Measurements from ENCODE around the gene TPRG1L.

TPRG1L gene

GRCh38 chr1:3630161-3630611 lies 5.4 kb downstream of the TPRG1L start:
- no peak for TF ChIP-seq ELF4 (IDR thresholded peaks at IDR 0.05)
- no peak for TF ChIP-seq SUZ12 (IDR thresholded peaks at IDR 0.05)
- no peak for TF ChIP-seq FOXM1 (IDR thresholded peaks at IDR 0.05; ENCODE audit: borderline replicate concordance)
- TF ChIP-seq SP1 (IDR thresholded peaks at IDR 0.05), result no peak
- TF ChIP-seq BHLHE40 (IDR thresholded peaks at IDR 0.05; ENCODE audit: borderline replicate concordance), result no peak
- no peak for TF ChIP-seq PKNOX1 (IDR thresholded peaks at IDR 0.05)
- TF ChIP-seq LEF1 (IDR thresholded peaks at IDR 0.05; ENCODE audit: borderline replicate concordance), result no peak
- no peak for DNase-seq (ENCODE audit: extremely low spot score)
- CTCF ChIA-PET, result no interaction called here
- POLR2A ChIA-PET, result interaction anchor here (1.2 kb wide), 1 partner anchor 20 kb away, joined by 3 read pairs; the partner anchor contains the start of gene WRAP73

GRCh38 chr1:3630914-3631313 lies 6.1 kb downstream of the TPRG1L start:
- CTCF ChIA-PET, result no interaction called here
- DNase-seq (ENCODE audit: extremely low spot score), result no peak
- POLR2A ChIA-PET, result no interaction called here
- no peak for TF ChIP-seq ZNF384 (IDR thresholded peaks at IDR 0.05)
- no peak for TF ChIP-seq BHLHE40 (IDR thresholded peaks at IDR 0.05; ENCODE audit: borderline replicate concordance)
- TF ChIP-seq ARNT (IDR thresholded peaks at IDR 0.05), result no peak
- no peak for TF ChIP-seq NFRKB (IDR thresholded peaks at IDR 0.05)
- no peak for TF ChIP-seq SUZ12 (IDR thresholded peaks at IDR 0.05)
- TF ChIP-seq FOXA1 (IDR thresholded peaks at IDR 0.05), result no peak
- no peak for TF ChIP-seq TARDBP (IDR thresholded peaks at IDR 0.05)
- no peak for TF ChIP-seq L3MBTL2 (conservative IDR thresholded peaks at IDR 0.05)
- no peak for TF ChIP-seq HDGF (IDR thresholded peaks at IDR 0.05; ENCODE audit: borderline replicate concordance)
- TF ChIP-seq PKNOX1 (IDR thresholded peaks at IDR 0.05), result no peak
- TF ChIP-seq LEF1 (IDR thresholded peaks at IDR 0.05; ENCODE audit: borderline replicate concordance), result no peak
- no peak for TF ChIP-seq CTBP1 (IDR thresholded peaks at IDR 0.05; ENCODE audit: borderline replicate concordance)
- TF ChIP-seq SP1 (IDR thresholded peaks at IDR 0.05), result no peak
- TF ChIP-seq FOXM1 (IDR thresholded peaks at IDR 0.05; ENCODE audit: borderline replicate concordance), result no peak
- TF ChIP-seq ELF4 (IDR thresholded peaks at IDR 0.05), result no peak

- POLR2A ChIA-PET, result no interaction called here
- DNase-seq (ENCODE audit: extremely low spot score), result no peak
- CTCF ChIA-PET, result interaction anchor here (0.6 kb wide), 1 partner anchor 178 kb away, joined by 3 read pairs; no protein-coding TSS in a partner anchor
Observed at GRCh38 chr1:3631320-3632260, 6.8 kb downstream of the TPRG1L start.

GRCh38 chr1:3632298-3632697 lies 7.5 kb downstream of the TPRG1L start:
- no peak for TF ChIP-seq HDGF (IDR thresholded peaks at IDR 0.05; ENCODE audit: borderline replicate concordance)
- no peak for TF ChIP-seq TARDBP (IDR thresholded peaks at IDR 0.05)
- no peak for TF ChIP-seq ARNT (IDR thresholded peaks at IDR 0.05)
- TF ChIP-seq SUZ12 (IDR thresholded peaks at IDR 0.05), result no peak
- TF ChIP-seq NFRKB (IDR thresholded peaks at IDR 0.05), result no peak
- TF ChIP-seq FOXA1 (IDR thresholded peaks at IDR 0.05), result no peak
- ChIA-PET POLR2A (no interaction called here), CTCF (interaction anchor here (0.6 kb wide), 1 partner anchor 179 kb away, joined by 3 read pairs; no protein-coding TSS in a partner anchor)
- no peak for DNase-seq (ENCODE audit: extremely low spot score)

More at GRCh38 chr1:3631320-3632260, 6.8 kb downstream of the TPRG1L start:
- TF ChIP-seq NFRKB (IDR thresholded peaks at IDR 0.05) (no peak), TARDBP (IDR thresholded peaks at IDR 0.05) (no peak), FOXA1 (IDR thresholded peaks at IDR 0.05) (no peak), SUZ12 (IDR thresholded peaks at IDR 0.05) (no peak), SP1 (IDR thresholded peaks at IDR 0.05) (no peak), BHLHE40 (IDR thresholded peaks at IDR 0.05; ENCODE audit: borderline replicate concordance) (no peak)

- DNase-seq (ENCODE audit: extremely low spot score), result no peak
- CTCF ChIA-PET, result interaction anchor here (0.6 kb wide), 1 partner anchor 180 kb away, joined by 3 read pairs; no protein-coding TSS in a partner anchor
- TF ChIP-seq TARDBP (IDR thresholded peaks at IDR 0.05), result no peak
- no peak for TF ChIP-seq LEF1 (IDR thresholded peaks at IDR 0.05; ENCODE audit: borderline replicate concordance)
- no peak for TF ChIP-seq SUZ12 (IDR thresholded peaks at IDR 0.05)
- TF ChIP-seq NFRKB (IDR thresholded peaks at IDR 0.05), result no peak
- TF ChIP-seq L3MBTL2 (conservative IDR thresholded peaks at IDR 0.05), result no peak
- TF ChIP-seq CTBP1 (IDR thresholded peaks at IDR 0.05; ENCODE audit: borderline replicate concordance), result no peak
- TF ChIP-seq ARNT (IDR thresholded peaks at IDR 0.05), result no peak
- TF ChIP-seq SP1 (IDR thresholded peaks at IDR 0.05), result no peak
- TF ChIP-seq ZNF384 (IDR thresholded peaks at IDR 0.05), result no peak
- no peak for TF ChIP-seq BHLHE40 (IDR thresholded peaks at IDR 0.05; ENCODE audit: borderline replicate concordance)
- TF ChIP-seq FOXA1 (IDR thresholded peaks at IDR 0.05), result no peak
- no peak for TF ChIP-seq FOXM1 (IDR thresholded peaks at IDR 0.05; ENCODE audit: borderline replicate concordance)
- TF ChIP-seq ELF4 (IDR thresholded peaks at IDR 0.05), result no peak
- TF ChIP-seq FOXK2 (IDR thresholded peaks at IDR 0.05), result no peak
- no peak for TF ChIP-seq HDGF (IDR thresholded peaks at IDR 0.05; ENCODE audit: borderline replicate concordance)
- TF ChIP-seq PKNOX1 (IDR thresholded peaks at IDR 0.05), result no peak
- POLR2A ChIA-PET, result no interaction called here
Observed at GRCh38 chr1:3632716-3633343, 8.0 kb downstream of the TPRG1L start.

Measured in HEK293T (cell line).